ENCODE measurements around the gene SIGMAR1.

The SIGMAR1 gene

DNA sequence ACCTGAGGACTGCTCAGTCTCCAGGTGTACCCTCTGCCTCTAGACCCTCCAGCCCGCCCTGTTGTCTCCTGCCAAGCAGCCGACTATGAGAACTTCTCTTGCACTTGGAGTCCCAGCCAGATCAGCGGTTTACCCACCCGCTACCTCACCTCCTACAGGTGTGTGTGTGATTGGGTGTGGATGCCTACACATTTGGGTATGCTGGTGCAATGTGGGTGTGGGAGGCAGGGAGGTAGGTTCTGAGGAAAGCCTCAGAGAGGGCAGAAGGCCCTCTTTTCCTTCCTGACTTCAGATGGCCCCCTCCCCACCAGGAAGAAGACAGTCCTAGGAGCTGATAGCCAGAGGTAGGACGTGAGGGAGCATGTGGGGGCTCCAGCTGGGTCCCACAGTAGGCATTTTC, 19.4 kb upstream of the SIGMAR1 start:
- no peaks in the 10 kb centered on the region for H4K20me1 ChIP-seq (ENCODE audit: insufficient read depth, low read length, poor library complexity, severe bottlenecking)
- H3F3A ChIP-seq (ENCODE audit: low read depth), result no peaks in the 10 kb centered on the region
- H3K27me3 ChIP-seq (ENCODE audit: insufficient read depth, low read length, poor library complexity, severe bottlenecking), result no peaks in the 10 kb centered on the region
- no peak overlapping the region for H3K4me3 ChIP-seq (ENCODE audit: low read length, poor library complexity, severe bottlenecking)
- no peak overlapping the region for H2AFZ ChIP-seq (ENCODE audit: low read length)
- no peak overlapping the region for H3K4me2 ChIP-seq (ENCODE audit: low read depth, low read length, poor library complexity, severe bottlenecking)
- H3K9me3 ChIP-seq (ENCODE audit: insufficient read depth, low read depth, low read length), result no peaks in the 10 kb centered on the region
- H3K9me2 ChIP-seq (replicated peaks; ENCODE audit: low read depth, low read length), result no peaks in the 10 kb centered on the region
- no peak overlapping the region for H3K9ac ChIP-seq (ENCODE audit: low read depth, low read length, poor library complexity, severe bottlenecking)
- no peaks in the 10 kb centered on the region for H3K4me1 ChIP-seq (ENCODE audit: insufficient read depth, low read length, poor library complexity, severe bottlenecking)
- no peaks in the 10 kb centered on the region for H3K79me2 ChIP-seq (ENCODE audit: insufficient read depth, low read length)
- H3K36me3 ChIP-seq (ENCODE audit: insufficient read depth, low read length), result no peaks in the 10 kb centered on the region
- no peak for TF ChIP-seq EZH2phosphoT487 (IDR thresholded peaks at IDR 0.05; ENCODE audit: borderline replicate concordance)
- TF ChIP-seq, protein P1, sequence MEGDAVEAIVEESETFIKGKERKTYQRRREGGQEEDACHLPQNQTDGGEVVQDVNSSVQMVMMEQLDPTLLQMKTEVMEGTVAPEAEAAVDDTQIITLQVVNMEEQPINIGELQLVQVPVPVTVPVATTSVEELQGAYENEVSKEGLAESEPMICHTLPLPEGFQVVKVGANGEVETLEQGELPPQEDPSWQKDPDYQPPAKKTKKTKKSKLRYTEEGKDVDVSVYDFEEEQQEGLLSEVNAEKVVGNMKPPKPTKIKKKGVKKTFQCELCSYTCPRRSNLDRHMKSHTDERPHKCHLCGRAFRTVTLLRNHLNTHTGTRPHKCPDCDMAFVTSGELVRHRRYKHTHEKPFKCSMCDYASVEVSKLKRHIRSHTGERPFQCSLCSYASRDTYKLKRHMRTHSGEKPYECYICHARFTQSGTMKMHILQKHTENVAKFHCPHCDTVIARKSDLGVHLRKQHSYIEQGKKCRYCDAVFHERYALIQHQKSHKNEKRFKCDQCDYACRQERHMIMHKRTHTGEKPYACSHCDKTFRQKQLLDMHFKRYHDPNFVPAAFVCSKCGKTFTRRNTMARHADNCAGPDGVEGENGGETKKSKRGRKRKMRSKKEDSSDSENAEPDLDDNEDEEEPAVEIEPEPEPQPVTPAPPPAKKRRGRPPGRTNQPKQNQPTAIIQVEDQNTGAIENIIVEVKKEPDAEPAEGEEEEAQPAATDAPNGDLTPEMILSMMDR (conservative IDR thresholded peaks at IDR 0.05; ENCODE audit: low read length), result no peak

- H3K4me1 ChIP-seq (ENCODE audit: insufficient read depth, low read length, poor library complexity, severe bottlenecking), result no peaks in the 10 kb centered on the region
- TF ChIP-seq, protein P1 (conservative IDR thresholded peaks at IDR 0.05; ENCODE audit: low read length), result no peak
- no peak for TF ChIP-seq EZH2phosphoT487 (IDR thresholded peaks at IDR 0.05; ENCODE audit: borderline replicate concordance)
- no peaks in the 10 kb centered on the region for H3K9me2 ChIP-seq (replicated peaks; ENCODE audit: low read depth, low read length)
- no peaks in the 10 kb centered on the region for H3K9me3 ChIP-seq (ENCODE audit: insufficient read depth, low read depth, low read length)
- H2AFZ ChIP-seq (ENCODE audit: low read length), result no peak overlapping the region
- H3K4me3 ChIP-seq (ENCODE audit: low read length, poor library complexity, severe bottlenecking), result no peak overlapping the region
- no peak overlapping the region for H3K4me2 ChIP-seq (ENCODE audit: low read depth, low read length, poor library complexity, severe bottlenecking)
- no peaks in the 10 kb centered on the region for H3F3A ChIP-seq (ENCODE audit: low read depth)
- no peaks in the 10 kb centered on the region for H3K36me3 ChIP-seq (ENCODE audit: insufficient read depth, low read length)
- no peaks in the 10 kb centered on the region for H3K27me3 ChIP-seq (ENCODE audit: insufficient read depth, low read length, poor library complexity, severe bottlenecking)
- H3K9ac ChIP-seq (ENCODE audit: low read depth, low read length, poor library complexity, severe bottlenecking), result no peak overlapping the region
- H3K79me2 ChIP-seq (ENCODE audit: insufficient read depth, low read length), result no peaks in the 10 kb centered on the region
- H4K20me1 ChIP-seq (ENCODE audit: insufficient read depth, low read length, poor library complexity, severe bottlenecking), result no peaks in the 10 kb centered on the region
These were observed 17.8 kb upstream of the SIGMAR1 start for GRCh38 chr9:34655394-34655793.

- H3K4me1 ChIP-seq (ENCODE audit: insufficient read depth, low read length, poor library complexity, severe bottlenecking), result no peaks in the 10 kb centered on the region
- TF ChIP-seq, protein P1 (conservative IDR thresholded peaks at IDR 0.05; ENCODE audit: low read length), result no peak
- no peak for TF ChIP-seq EZH2phosphoT487 (IDR thresholded peaks at IDR 0.05; ENCODE audit: borderline replicate concordance)
- H2AFZ ChIP-seq (ENCODE audit: low read length), result no peak overlapping the region
- no peaks in the 10 kb centered on the region for H3K9me3 ChIP-seq (ENCODE audit: insufficient read depth, low read depth, low read length)
- H3K4me3 ChIP-seq (ENCODE audit: low read length, poor library complexity, severe bottlenecking), result no peak overlapping the region
- H3K9me2 ChIP-seq (replicated peaks; ENCODE audit: low read depth, low read length), result no peaks in the 10 kb centered on the region
- H3K9ac ChIP-seq (ENCODE audit: low read depth, low read length, poor library complexity, severe bottlenecking), result no peak overlapping the region
- H4K20me1 ChIP-seq (ENCODE audit: insufficient read depth, low read length, poor library complexity, severe bottlenecking), result no peaks in the 10 kb centered on the region
- peaks cover 3% of the 10 kb centered on the region; the same call in 1 of the 2 replicates for H3K36me3 ChIP-seq (ENCODE audit: insufficient read depth, low read length)
- H3K27me3 ChIP-seq (ENCODE audit: insufficient read depth, low read length, poor library complexity, severe bottlenecking), result no peaks in the 10 kb centered on the region
- no peaks in the 10 kb centered on the region for H3K79me2 ChIP-seq (ENCODE audit: insufficient read depth, low read length)
- H3F3A ChIP-seq (ENCODE audit: low read depth), result no peaks in the 10 kb centered on the region
- H3K4me2 ChIP-seq (ENCODE audit: low read depth, low read length, poor library complexity, severe bottlenecking), result no peak overlapping the region
These were observed 16.9 kb upstream of the SIGMAR1 start for GRCh38 chr9:34654323-34655051.

All from Loucy (cell line).